ENCODE data around the gene ATP8B4.
A peak's percentile ranks its signal among the peaks of the same experiment; 100 is the strongest.

Gene ATP8B4

GRCh38 chr15:50140098-50140497 lies 21.1 kb upstream of the ATP8B4 start:
- H3K4me2 ChIP-seq (ENCODE audit: insufficient read depth, low read length) = no peak overlapping the region
- TF ChIP-seq EZH2 (IDR thresholded peaks at IDR 0.05; ENCODE audit: borderline replicate concordance, low read depth, low read length, severe bottlenecking) (no peak), CTCF (IDR thresholded peaks at IDR 0.05; ENCODE audit: borderline replicate concordance, extremely low read depth, low read length, poor library complexity, severe bottlenecking) (no peak)
- DNase-seq (no peak), ATAC-seq (ENCODE audit: insufficient read depth, low read depth) (no peak)
- H3K36me3 ChIP-seq (ENCODE audit: insufficient read depth, low read length) = no peaks in the 10 kb centered on the region
- no peaks in the 10 kb centered on the region for H4K20me1 ChIP-seq (ENCODE audit: insufficient read depth, low read length)
- no peaks in the 10 kb centered on the region for H3K79me2 ChIP-seq (ENCODE audit: insufficient read depth, low read length)
- no peaks in the 10 kb centered on the region for H3K27me3 ChIP-seq (ENCODE audit: insufficient read depth, low read length, poor library complexity)
- H3K27ac ChIP-seq (ENCODE audit: low read length) = no peak overlapping the region
- H3K4me3 ChIP-seq (ENCODE audit: low read depth in 1 of 2, low read length in 2 of 2) = no peak overlapping the region
- H3K9ac ChIP-seq (ENCODE audit: low read depth, low read length) = no peak overlapping the region
- H2AFZ ChIP-seq (ENCODE audit: low read depth, low read length) = no peak overlapping the region
- H3K4me1 ChIP-seq (ENCODE audit: insufficient read depth, low read length) = no peaks in the 10 kb centered on the region
- no peaks in the 10 kb centered on the region for H3K9me3 ChIP-seq (ENCODE audit: insufficient read depth, low read length, severe bottlenecking)

GRCh38 chr15:50138391-50138790 lies 19.4 kb upstream of the ATP8B4 start:
- H3K27ac ChIP-seq (ENCODE audit: low read length) = no peak overlapping the region
- H2AFZ ChIP-seq (ENCODE audit: low read depth, low read length) = no peak overlapping the region
- DNase-seq = no peak
- H3K79me2 ChIP-seq (ENCODE audit: insufficient read depth, low read length) = no peaks in the 10 kb centered on the region
- no peak overlapping the region for H3K4me3 ChIP-seq (ENCODE audit: low read depth in 1 of 2, low read length in 2 of 2)
- no peak for ATAC-seq (ENCODE audit: insufficient read depth, low read depth)
- H3K27me3 ChIP-seq (ENCODE audit: insufficient read depth, low read length, poor library complexity) = no peaks in the 10 kb centered on the region
- no peak for TF ChIP-seq EZH2 (IDR thresholded peaks at IDR 0.05; ENCODE audit: borderline replicate concordance, low read depth, low read length, severe bottlenecking)
- peak; percentile 10 for TF ChIP-seq CTCF (IDR thresholded peaks at IDR 0.05; ENCODE audit: borderline replicate concordance, extremely low read depth, low read length, poor library complexity, severe bottlenecking)
- no peaks in the 10 kb centered on the region for H4K20me1 ChIP-seq (ENCODE audit: insufficient read depth, low read length)
- no peaks in the 10 kb centered on the region for H3K9me3 ChIP-seq (ENCODE audit: insufficient read depth, low read length, severe bottlenecking)
- H3K4me1 ChIP-seq (ENCODE audit: insufficient read depth, low read length) = no peaks in the 10 kb centered on the region
- H3K36me3 ChIP-seq (ENCODE audit: insufficient read depth, low read length) = no peaks in the 10 kb centered on the region
- H3K4me2 ChIP-seq (ENCODE audit: insufficient read depth, low read length) = no peak overlapping the region
- H3K9ac ChIP-seq (ENCODE audit: low read depth, low read length) = no peak overlapping the region

- Histone ChIP-seq H4K20me1 (ENCODE audit: insufficient read depth, low read length) (no peaks in the 10 kb centered on the region), H3K4me1 (ENCODE audit: insufficient read depth, low read length) (no peaks in the 10 kb centered on the region), H3K27ac (ENCODE audit: low read length) (no peak overlapping the region), H3K4me3 (ENCODE audit: low read depth in 1 of 2, low read length in 2 of 2) (no peak overlapping the region), H3K79me2 (ENCODE audit: insufficient read depth, low read length) (no peaks in the 10 kb centered on the region), H3K9ac (ENCODE audit: low read depth, low read length) (no peak overlapping the region), H3K4me2 (ENCODE audit: insufficient read depth, low read length) (no peak overlapping the region), H3K36me3 (ENCODE audit: insufficient read depth, low read length) (no peaks in the 10 kb centered on the region), H2AFZ (ENCODE audit: low read depth, low read length) (no peak overlapping the region), H3K27me3 (ENCODE audit: insufficient read depth, low read length, poor library complexity) (no peaks in the 10 kb centered on the region), H3K9me3 (ENCODE audit: insufficient read depth, low read length, severe bottlenecking) (no peaks in the 10 kb centered on the region)
- ATAC-seq (ENCODE audit: insufficient read depth, low read depth) (no peak), DNase-seq (no peak)
- no peak for TF ChIP-seq EZH2 (IDR thresholded peaks at IDR 0.05; ENCODE audit: borderline replicate concordance, low read depth, low read length, severe bottlenecking)
- TF ChIP-seq CTCF (IDR thresholded peaks at IDR 0.05; ENCODE audit: borderline replicate concordance, extremely low read depth, low read length, poor library complexity, severe bottlenecking) = no peak
Observed at GRCh38 chr15:50137893-50138292, 18.9 kb upstream of the ATP8B4 start.

- Histone ChIP-seq H2AFZ (ENCODE audit: low read depth, low read length) (no peak overlapping the region), H3K79me2 (ENCODE audit: insufficient read depth, low read length) (no peaks in the 10 kb centered on the region), H3K4me2 (ENCODE audit: insufficient read depth, low read length) (no peak overlapping the region), H3K4me3 (ENCODE audit: low read depth in 1 of 2, low read length in 2 of 2) (no peak overlapping the region), H3K4me1 (ENCODE audit: insufficient read depth, low read length) (no peaks in the 10 kb centered on the region), H4K20me1 (ENCODE audit: insufficient read depth, low read length) (no peaks in the 10 kb centered on the region), H3K27ac (ENCODE audit: low read length) (no peak overlapping the region), H3K9me3 (ENCODE audit: insufficient read depth, low read length, severe bottlenecking) (no peaks in the 10 kb centered on the region), H3K36me3 (ENCODE audit: insufficient read depth, low read length) (no peaks in the 10 kb centered on the region), H3K27me3 (ENCODE audit: insufficient read depth, low read length, poor library complexity) (no peaks in the 10 kb centered on the region), H3K9ac (ENCODE audit: low read depth, low read length) (no peak overlapping the region)
- TF ChIP-seq CTCF (IDR thresholded peaks at IDR 0.05; ENCODE audit: borderline replicate concordance, extremely low read depth, low read length, poor library complexity, severe bottlenecking) (no peak), EZH2 (IDR thresholded peaks at IDR 0.05; ENCODE audit: borderline replicate concordance, low read depth, low read length, severe bottlenecking) (no peak)
- DNase-seq (no peak), ATAC-seq (ENCODE audit: insufficient read depth, low read depth) (no peak)
Observed at GRCh38 chr15:50137330-50137761, 18.3 kb upstream of the ATP8B4 start.

All from DND-41 (cell line).